Subcutaneous adipose tissue (tissue), 4 donors: ENCODE data around the gene TTC9. TPM values are rescaled to one million over a fixed set of nuclear protein-coding genes. Genes with fewer than 3 reads are reported as not detected.

Experiments used
- total RNA-seq, 4 donors: library from RNA; depleted of rRNA; stranded (reverse); fragments of >200 nt; gene quantifications; one replicate each; pipeline ENCODE4 v1.1.0, GENCODE V29; 2016
- TF ChIP-seq, protein P1 (sequence below): fragments of 450-650 bp; IDR thresholded peaks from one replicate; pipeline ENCODE4 v1.5.1; 2016; ENCODE audit warnings: low read depth, mild to moderate bottlenecking, control low read depth, antibody characterized with exemption, moderate library complexity

TTC9 gene
- total RNA-seq, 4 donors from 2014 or later = 0.22 to 0.65 (median 0.36) TPM

DNA sequence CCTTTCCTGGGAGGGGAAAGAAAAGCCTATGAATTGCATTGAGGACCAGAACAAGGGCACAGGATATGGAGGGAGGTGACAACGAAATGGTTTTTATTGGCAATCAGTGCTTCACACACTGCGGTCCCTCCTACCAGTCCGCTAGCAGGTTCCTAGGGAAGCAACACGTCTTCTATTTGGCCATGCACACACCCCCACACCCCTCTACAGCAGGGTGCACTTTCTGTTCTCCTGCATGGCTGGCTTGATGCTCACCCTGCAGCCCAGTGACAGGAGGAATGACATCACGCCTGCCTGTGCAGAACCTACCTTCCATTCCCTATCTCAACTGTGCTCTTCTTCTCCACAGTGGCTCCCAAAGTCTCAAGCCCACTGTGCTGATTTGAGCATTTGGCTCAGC is 57.9 kb downstream of the TTC9 start:
- TF ChIP-seq, protein P1, sequence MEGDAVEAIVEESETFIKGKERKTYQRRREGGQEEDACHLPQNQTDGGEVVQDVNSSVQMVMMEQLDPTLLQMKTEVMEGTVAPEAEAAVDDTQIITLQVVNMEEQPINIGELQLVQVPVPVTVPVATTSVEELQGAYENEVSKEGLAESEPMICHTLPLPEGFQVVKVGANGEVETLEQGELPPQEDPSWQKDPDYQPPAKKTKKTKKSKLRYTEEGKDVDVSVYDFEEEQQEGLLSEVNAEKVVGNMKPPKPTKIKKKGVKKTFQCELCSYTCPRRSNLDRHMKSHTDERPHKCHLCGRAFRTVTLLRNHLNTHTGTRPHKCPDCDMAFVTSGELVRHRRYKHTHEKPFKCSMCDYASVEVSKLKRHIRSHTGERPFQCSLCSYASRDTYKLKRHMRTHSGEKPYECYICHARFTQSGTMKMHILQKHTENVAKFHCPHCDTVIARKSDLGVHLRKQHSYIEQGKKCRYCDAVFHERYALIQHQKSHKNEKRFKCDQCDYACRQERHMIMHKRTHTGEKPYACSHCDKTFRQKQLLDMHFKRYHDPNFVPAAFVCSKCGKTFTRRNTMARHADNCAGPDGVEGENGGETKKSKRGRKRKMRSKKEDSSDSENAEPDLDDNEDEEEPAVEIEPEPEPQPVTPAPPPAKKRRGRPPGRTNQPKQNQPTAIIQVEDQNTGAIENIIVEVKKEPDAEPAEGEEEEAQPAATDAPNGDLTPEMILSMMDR = no peak

DNA sequence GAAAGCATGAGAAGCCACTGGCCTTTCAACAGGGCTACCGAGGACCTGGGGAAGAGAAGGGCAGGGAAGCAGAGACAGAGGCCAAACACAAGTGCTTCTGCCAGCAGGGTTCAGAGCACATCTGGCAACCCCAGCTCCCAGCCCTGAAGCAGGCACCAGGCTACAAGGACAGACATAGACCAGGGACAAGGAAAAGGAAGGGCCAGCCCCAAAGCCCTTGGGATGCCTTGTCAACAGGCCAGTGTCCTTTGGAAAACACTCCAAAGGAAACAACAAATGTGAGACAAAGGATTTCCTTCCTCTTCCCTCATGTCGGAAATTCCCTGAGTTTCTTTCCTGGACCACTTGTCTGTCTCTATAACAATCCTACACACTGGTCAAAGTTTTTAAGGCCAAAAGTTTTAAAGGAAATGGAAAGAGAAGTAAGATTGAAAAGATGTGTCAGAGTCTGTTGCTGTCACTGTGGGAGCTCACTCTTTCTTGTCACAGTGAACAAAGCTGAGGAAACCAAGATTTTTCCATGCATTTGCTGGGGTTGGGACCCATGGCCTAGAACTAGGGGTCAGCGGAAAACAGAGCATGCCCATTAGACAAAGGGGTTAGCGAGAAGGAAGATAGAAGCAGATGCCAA is 59.4 kb downstream of the TTC9 start:
- TF ChIP-seq, protein P1 = no peak

DNA sequence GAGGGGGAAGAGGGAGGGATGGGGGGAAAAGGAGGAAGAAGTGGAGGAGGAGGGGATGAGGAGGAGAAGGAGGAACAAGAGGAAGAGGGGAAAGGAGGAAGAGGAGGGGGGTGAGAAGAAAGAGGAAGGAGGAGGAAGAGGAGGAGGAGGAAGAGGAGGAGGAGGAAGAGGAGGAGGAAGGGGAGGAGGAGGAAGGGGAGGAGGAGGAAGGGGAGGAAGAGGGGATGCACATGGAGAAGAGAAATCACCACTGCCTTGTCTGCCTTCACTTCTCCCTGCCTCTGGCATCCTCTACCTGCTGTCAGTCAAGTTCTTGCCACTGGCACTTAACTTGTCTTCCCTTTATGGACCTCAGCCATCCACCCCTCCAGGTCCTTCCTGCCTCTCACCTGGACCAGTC is 59.9 kb downstream of the TTC9 start:
- TF ChIP-seq, protein P1 = no peak

DNA sequence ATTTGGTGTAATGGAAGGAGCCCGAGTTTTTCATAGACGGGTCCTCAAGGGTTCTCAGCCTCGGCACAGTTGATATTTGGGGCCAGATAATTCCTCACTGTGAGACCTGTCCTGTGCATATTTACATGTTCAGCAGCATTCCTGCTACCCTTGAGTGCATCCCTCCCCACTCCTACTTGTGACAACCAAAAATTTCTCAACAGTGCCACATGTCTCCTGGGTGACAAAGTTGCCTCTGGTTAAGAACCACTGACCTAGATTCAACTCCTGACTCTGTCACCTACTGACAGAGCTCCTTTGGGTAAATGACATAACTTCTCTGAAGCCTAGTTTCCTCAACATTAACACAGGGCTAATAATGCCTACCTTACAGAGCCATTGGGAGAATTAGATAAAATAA is 60.4 kb downstream of the TTC9 start:
- TF ChIP-seq, protein P1 = no peak

DNA sequence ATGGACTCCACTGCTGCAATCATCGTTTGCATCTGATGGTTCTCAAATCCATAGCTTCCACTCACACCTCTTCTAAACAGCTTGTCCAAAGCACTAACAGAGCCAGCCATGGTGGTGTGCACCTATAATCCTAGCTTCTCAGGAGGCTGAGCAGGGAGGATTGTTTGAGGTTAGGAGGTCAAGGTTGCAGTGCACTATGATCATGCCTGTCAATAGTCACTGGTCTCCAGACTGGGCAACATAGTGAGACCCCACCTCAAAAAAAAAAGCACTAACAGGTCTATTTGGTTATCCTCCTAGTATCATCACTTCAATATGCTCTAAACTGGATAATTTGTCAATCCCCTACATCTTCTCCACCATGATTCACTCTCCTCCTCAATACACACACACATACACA is 63.2 kb downstream of the TTC9 start:
- TF ChIP-seq, protein P1 = no peak

DNA sequence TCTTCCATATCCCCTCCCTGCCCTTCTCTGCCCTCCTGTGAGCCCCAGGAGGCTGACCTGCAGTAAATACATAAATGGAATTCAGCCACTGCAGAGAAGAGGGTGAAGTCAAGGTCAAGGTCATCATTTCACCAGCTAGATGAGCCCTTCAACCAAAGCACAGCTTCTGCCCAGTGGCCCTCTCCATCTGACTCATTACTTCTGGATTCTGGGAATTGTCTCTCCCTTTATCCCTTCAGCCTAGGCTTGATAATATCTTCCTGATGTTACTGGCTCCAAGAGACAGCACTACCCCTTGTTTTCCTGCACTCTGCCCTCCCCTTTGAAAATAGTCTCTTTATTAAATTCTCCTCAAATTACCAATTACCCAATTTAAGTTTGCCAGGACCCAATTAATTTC is 64.5 kb downstream of the TTC9 start:
- TF ChIP-seq, protein P1 = no peak

DNA sequence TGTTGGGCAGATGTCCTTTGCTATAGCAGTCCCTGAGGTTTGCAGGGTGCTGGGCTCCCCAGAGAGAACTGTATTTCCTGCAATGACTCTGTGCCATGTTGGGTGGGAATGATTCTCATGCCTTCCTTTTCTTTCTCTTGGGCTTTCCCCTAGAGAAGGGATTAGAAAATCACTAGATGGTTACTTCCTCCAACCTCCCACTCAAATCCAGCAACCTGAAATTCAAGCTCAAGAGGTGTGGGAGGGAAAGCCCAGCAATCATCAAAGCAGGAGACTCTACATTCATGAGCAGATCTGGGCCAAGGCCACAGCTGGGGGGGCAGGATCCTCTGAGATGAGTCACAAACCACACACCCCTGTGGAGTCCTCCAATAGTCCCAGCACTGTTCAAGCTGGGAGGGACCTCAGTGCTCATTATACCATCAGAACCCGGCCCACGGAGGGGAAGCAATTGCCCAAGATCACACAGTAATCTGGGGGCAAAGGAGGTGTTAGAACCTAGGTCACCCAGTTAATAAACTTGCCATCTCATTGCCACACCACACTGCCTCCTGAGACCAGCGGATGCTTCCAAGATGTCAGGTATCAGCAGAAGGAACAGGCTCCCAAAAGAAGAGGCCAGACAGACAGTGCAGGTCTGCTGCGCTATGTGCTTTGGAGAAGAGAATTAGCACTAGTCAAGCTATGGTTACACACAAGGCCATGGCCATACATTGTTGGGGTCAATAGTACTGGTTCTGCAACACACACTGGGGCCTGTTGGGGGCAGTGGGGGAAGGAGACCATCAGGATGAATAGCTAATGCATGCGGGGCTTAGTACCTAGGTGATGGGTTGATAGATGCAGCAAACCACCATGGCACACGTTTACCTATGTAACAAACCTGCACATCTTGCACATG is 65.7 kb downstream of the TTC9 start:
- TF ChIP-seq, protein P1 = no peak
